ENCODE measurements around the gene WWTR1.

Gene WWTR1

GRCh38 chr3:149621218-149622005 lies 36.4 kb downstream of the WWTR1 start:
- peak; percentile 94 for DNase-seq (ENCODE audit: low read depth)

GRCh38 chr3:149620291-149621020 lies 37.4 kb downstream of the WWTR1 start:
- peak; percentile 90 for DNase-seq (ENCODE audit: low read depth)

GRCh38 chr3:149619136-149619535 lies 38.7 kb downstream of the WWTR1 start:
- no peak for DNase-seq (ENCODE audit: low read depth)

- DNase-seq (ENCODE audit: low read depth), result no peak
Observed at GRCh38 chr3:149618151-149619123, 39.4 kb downstream of the WWTR1 start.

GRCh38 chr3:149615731-149616221 lies 42.0 kb downstream of the WWTR1 start:
- peak; percentile 46 for DNase-seq (ENCODE audit: low read depth)

GRCh38 chr3:149613988-149614387 lies 43.8 kb downstream of the WWTR1 start:
- no peak for DNase-seq (ENCODE audit: low read depth)

GRCh38 chr3:149612456-149612855 lies 45.4 kb downstream of the WWTR1 start:
- DNase-seq (ENCODE audit: low read depth), result no peak

- DNase-seq (ENCODE audit: low read depth), result no peak
Observed at GRCh38 chr3:149611149-149611548, 46.7 kb downstream of the WWTR1 start.

- DNase-seq (ENCODE audit: low read depth), result no peak
Observed at GRCh38 chr3:149610351-149611105, 47.3 kb downstream of the WWTR1 start.

- no peak for DNase-seq (ENCODE audit: low read depth)
Observed at GRCh38 chr3:149609595-149609994, 48.2 kb downstream of the WWTR1 start.

- no peak for DNase-seq (ENCODE audit: low read depth)
Observed at GRCh38 chr3:149608987-149609386, 48.8 kb downstream of the WWTR1 start.

GRCh38 chr3:149605902-149606301 lies 51.9 kb downstream of the WWTR1 start:
- peak; percentile 84 for DNase-seq (ENCODE audit: low read depth)

- DNase-seq (ENCODE audit: low read depth), result peak; percentile 54
Observed at GRCh38 chr3:149604125-149604875, 53.5 kb downstream of the WWTR1 start.

- DNase-seq (ENCODE audit: low read depth), result peak; percentile 82
Observed at GRCh38 chr3:149603126-149604074, 54.4 kb downstream of the WWTR1 start.

GRCh38 chr3:149600634-149601033 lies 57.2 kb downstream of the WWTR1 start:
- no peak for DNase-seq (ENCODE audit: low read depth)

GRCh38 chr3:149599236-149599635 lies 58.6 kb downstream of the WWTR1 start:
- no peak for DNase-seq (ENCODE audit: low read depth)

- DNase-seq (ENCODE audit: low read depth), result peak; percentile 64
Observed at GRCh38 chr3:149596134-149596770, 61.6 kb downstream of the WWTR1 start.

GRCh38 chr3:149593418-149594160 lies 64.2 kb downstream of the WWTR1 start:
- DNase-seq (ENCODE audit: low read depth), result no peak
